GOT3 (cell line): ENCODE results near the gene CREBL2.

ENCODE experiments used
- DNase-seq: peaks from one replicate; lab custom pipeline; 2025; ENCODE audit warnings: mixed read lengths; lab: John Stamatoyannopoulos, UW

CREBL2 gene

GRCh38 chr12:12681061-12681765, 69.5 kb downstream of the CREBL2 start:
- no peak for DNase-seq

- DNase-seq = no peak
These were observed 70.6 kb downstream of the CREBL2 start for GRCh38 chr12:12682284-12682683.

GRCh38 chr12:12683136-12683697, 71.5 kb downstream of the CREBL2 start:
- no peak for DNase-seq

- DNase-seq = no peak
These were observed 72.0 kb downstream of the CREBL2 start for GRCh38 chr12:12683725-12684124.

- no peak for DNase-seq
These were observed 72.9 kb downstream of the CREBL2 start for GRCh38 chr12:12684375-12685106.

GRCh38 chr12:12685305-12685704, 73.6 kb downstream of the CREBL2 start:
- no peak for DNase-seq

- DNase-seq = no peak
These were observed 74.8 kb downstream of the CREBL2 start for GRCh38 chr12:12686472-12686871.

- DNase-seq = no peak
These were observed 75.2 kb downstream of the CREBL2 start for GRCh38 chr12:12686925-12687324.

GRCh38 chr12:12689647-12690300, 78.1 kb downstream of the CREBL2 start:
- no peak for DNase-seq

- DNase-seq = no peak
These were observed 79.9 kb downstream of the CREBL2 start for GRCh38 chr12:12691549-12691948.

GRCh38 chr12:12693111-12693671, 81.5 kb downstream of the CREBL2 start:
- DNase-seq = no peak
